Measurements from ENCODE around the gene SKAP1. TPM values are rescaled to one million over a fixed set of nuclear protein-coding genes. Genes with fewer than 3 reads are reported as not detected.
"Not testable (repeated sequence)": the region's sequence is repeated elsewhere in the genome, so short reads cannot be mapped to it uniquely, and the experiment has no call there.

Gene SKAP1
- total RNA-seq, 1 donor from 2014 or later, result 20.9 TPM

GRCh38 chr17:48293319-48294019 is 136.5 kb downstream of the SKAP1 start:
- ATAC-seq (no peak), DNase-seq (ENCODE audit: low spot score) (no peak)

- ATAC-seq (no peak), DNase-seq (ENCODE audit: low spot score) (no peak)
These were observed 139.6 kb downstream of the SKAP1 start for GRCh38 chr17:48290378-48290777.

- not testable (repeated sequence) for ATAC-seq; DNase-seq (ENCODE audit: low spot score)
These were observed 143.1 kb downstream of the SKAP1 start for GRCh38 chr17:48286917-48287316.

GRCh38 chr17:48285614-48286013 is 144.4 kb downstream of the SKAP1 start:
- DNase-seq (ENCODE audit: low spot score) (no peak), ATAC-seq (no peak)

- no peak for ATAC-seq
- no peak for DNase-seq (ENCODE audit: low spot score)
These were observed 146.1 kb downstream of the SKAP1 start for GRCh38 chr17:48283907-48284306.

GRCh38 chr17:48283411-48283810 is 146.6 kb downstream of the SKAP1 start:
- DNase-seq (ENCODE audit: low spot score) (no peak), ATAC-seq (no peak)

- ATAC-seq (no peak), DNase-seq (ENCODE audit: low spot score) (no peak)
These were observed 147.7 kb downstream of the SKAP1 start for GRCh38 chr17:48282303-48282702.

GRCh38 chr17:48278760-48279491 is 151.1 kb downstream of the SKAP1 start:
- DNase-seq (ENCODE audit: low spot score) (no peak), ATAC-seq (no peak)

- DNase-seq (ENCODE audit: low spot score) (no peak), ATAC-seq (no peak)
These were observed 153.2 kb downstream of the SKAP1 start for GRCh38 chr17:48276776-48277175.

GRCh38 chr17:48270899-48271298 is 159.1 kb downstream of the SKAP1 start:
- DNase-seq (ENCODE audit: low spot score), result no peak
- no peak for ATAC-seq

GRCh38 chr17:48269209-48269608 is 160.8 kb downstream of the SKAP1 start:
- DNase-seq (ENCODE audit: low spot score) (no peak), ATAC-seq (no peak)

GRCh38 chr17:48263731-48264035 is 166.3 kb downstream of the SKAP1 start:
- DNase-seq (ENCODE audit: low spot score), result no peak
- ATAC-seq, result no peak

GRCh38 chr17:48262982-48263730 is 166.9 kb downstream of the SKAP1 start:
- no peak for DNase-seq (ENCODE audit: low spot score)
- peak; percentile 31 for ATAC-seq

GRCh38 chr17:48261297-48261880 is 168.6 kb downstream of the SKAP1 start:
- DNase-seq (ENCODE audit: low spot score) (no peak), ATAC-seq (no peak)

- ATAC-seq (peak; percentile 68), DNase-seq (ENCODE audit: low spot score) (no peak)
These were observed 170.2 kb downstream of the SKAP1 start for GRCh38 chr17:48259694-48260291.

GRCh38 chr17:48258331-48258730 is 171.7 kb downstream of the SKAP1 start:
- DNase-seq (ENCODE audit: low spot score), result no peak
- ATAC-seq, result no peak

GRCh38 chr17:48255759-48256158 is 174.3 kb downstream of the SKAP1 start:
- no peak for ATAC-seq

GRCh38 chr17:48254896-48255295 is 175.1 kb downstream of the SKAP1 start:
- DNase-seq (ENCODE audit: low spot score) (no peak), ATAC-seq (no peak)

More at GRCh38 chr17:48255759-48256158, 174.3 kb downstream of the SKAP1 start:
- DNase-seq (ENCODE audit: low spot score), result no peak

- no peak for DNase-seq (ENCODE audit: low spot score)
- no peak for ATAC-seq
These were observed 176.0 kb downstream of the SKAP1 start for GRCh38 chr17:48253975-48254374.

GRCh38 chr17:48251950-48252349 is 178.1 kb downstream of the SKAP1 start:
- no peak for DNase-seq (ENCODE audit: low spot score)
- no peak for ATAC-seq

- ATAC-seq (no peak), DNase-seq (ENCODE audit: low spot score) (no peak)
These were observed 179.1 kb downstream of the SKAP1 start for GRCh38 chr17:48250949-48251348.
